HepG2 (cell line): ENCODE results near the gene DPP6. TPM values are rescaled to one million over a fixed set of nuclear protein-coding genes. Genes with fewer than 3 reads are reported as not detected.

Experiments used
- ATAC-seq: fragments of 200-7000 bp; cut with Tn5 transposase; 3 replicates; pipeline ENCODE4 v1.9.1; 2020; ENCODE audit warnings: mild to moderate bottlenecking, moderate library complexity
- BruUV-seq: library from RNA; stranded (reverse); fragments of 400-500 nt; replicated peaks from 2 replicates; lab custom pipeline; 2021; lab: Mats Ljungman, UMichigan
- CTCF ChIA-PET: fragments of 300-600 bp; formaldehyde crosslinking; extraction: SDS; loops from one replicate; lab custom pipeline; 2021; ENCODE audit warnings: low total read pairs, inconsistent platforms, low intra/inter-chr PET ratio; lab: Yijun Ruan, JAX
- POLR2A ChIA-PET: fragments of 350-600 bp; sonication (Branson Sonifier 250); formaldehyde crosslinking; loops from one replicate; lab custom pipeline; 2020; ENCODE audit warnings: antibody characterized with exemption, inconsistent platforms; lab: Yijun Ruan, JAX
- DNase-seq: peaks from one replicate; pipeline ENCODE4 v3.0.0-alpha.2; 2015; ENCODE audit warnings: low spot score
- FAIRE-seq: peaks from 3 replicates; lab custom pipeline; 2011; peaks lifted over from hg19 to GRCh38; lab: Jason Lieb, UNC
- H2AFZ ChIP-seq: one replicate; pipeline ENCODE4 v1.6.1; 2011; ENCODE audit warnings: low read length, inconsistent platforms
- H3K27ac ChIP-seq: fragments of 300-600 bp; 3 replicates; pipeline ENCODE4 v1.8.0; 2011; ENCODE audit warnings: mixed run types, mild to moderate bottlenecking, mixed read lengths, low read length, inconsistent platforms; ENCODE audit not compliant: insufficient read depth; ENCODE audit errors: extremely low read length
- H3K27me3 ChIP-seq, 2 experiments: fragments of 200-600 bp in 1 of 2; 2 replicates in 1 of 2; 3 replicates in 1 of 2; pipeline versions ENCODE4 v1.6.0 to v1.8.0; 2011; ENCODE audit warnings: low read length in 2 of 2, mild to moderate bottlenecking in 2 of 2, moderate library complexity in 2 of 2, inconsistent platforms in 1 of 2; ENCODE audit not compliant: insufficient read depth in 2 of 2, control insufficient read depth in 1 of 2
- H3K36me3 ChIP-seq, 2 experiments: fragments of 200-600 bp in 1 of 2; replicated peaks in 1 of 2; 2 replicates in 1 of 2; 3 replicates in 1 of 2; pipeline versions ENCODE4 v1.5.1 to v1.8.0; 2011; ENCODE audit warnings: low read length in 2 of 2, inconsistent platforms in 1 of 2; ENCODE audit not compliant: insufficient read depth in 2 of 2, control insufficient read depth in 1 of 2
- H3K4me1 ChIP-seq: 2 replicates; pipeline ENCODE4 v1.5.1; 2012; ENCODE audit warnings: low read length, inconsistent platforms; ENCODE audit not compliant: insufficient read depth
- H3K4me2 ChIP-seq: 2 replicates; pipeline ENCODE4 v1.6.0; 2011; ENCODE audit warnings: low read depth, low read length, inconsistent platforms
- H3K4me3 ChIP-seq, 3 experiments: fragments of 200-600 bp in 1 of 3; sonication (generic), shearing (Covaris generic) in 1 of 3; replicated peaks in 1 of 3; 2 replicates each; pipeline ENCODE4 v1.5.1; 2011 to 2016; ENCODE audit warnings: low read length in 3 of 3, inconsistent platforms in 2 of 3, low read depth in 2 of 3, mild to moderate bottlenecking in 2 of 3, control low read depth in 1 of 3, mixed read lengths in 1 of 3; ENCODE audit not compliant: insufficient read depth in 1 of 3
- H3K79me2 ChIP-seq: one replicate; pipeline ENCODE4 v1.6.1; 2011; ENCODE audit warnings: low read length, inconsistent platforms; ENCODE audit not compliant: insufficient read depth
- H3K9ac ChIP-seq: 2 replicates; pipeline ENCODE4 v1.6.0; 2011; ENCODE audit warnings: mild to moderate bottlenecking, low read depth, low read length, inconsistent platforms; ENCODE audit not compliant: insufficient read depth
- H3K9me3 ChIP-seq: 2 replicates; pipeline ENCODE4 v1.5.1; 2012; ENCODE audit warnings: mild to moderate bottlenecking, low read length
- H4K20me1 ChIP-seq: 2 replicates; pipeline ENCODE4 v1.6.0; 2011; ENCODE audit warnings: inconsistent platforms, mild to moderate bottlenecking, low read length, moderate library complexity; ENCODE audit not compliant: insufficient read depth
- ATF2 ChIP-seq: sonication (generic); formaldehyde crosslinking; IDR thresholded peaks from 2 replicates; pipeline ENCODE4 v1.4.0; 2020; ENCODE audit warnings: missing genetic modification reagents
- ATF3 ChIP-seq: sonication (generic); formaldehyde crosslinking; IDR thresholded peaks from 2 replicates; pipeline ENCODE4 v1.4.0; 2020; ENCODE audit warnings: missing genetic modification reagents
- DDIT3 ChIP-seq: sonication (generic); formaldehyde crosslinking; IDR thresholded peaks from 2 replicates; pipeline ENCODE4 v1.4.0; 2020; ENCODE audit warnings: mild to moderate bottlenecking, missing genetic modification reagents
- GPBP1L1 ChIP-seq: sonication (generic); formaldehyde crosslinking; IDR thresholded peaks from 2 replicates; pipeline ENCODE4 v1.5.0; 2020; ENCODE audit warnings: mild to moderate bottlenecking, missing genetic modification reagents
- KDM6A ChIP-seq: IDR thresholded peaks from 2 replicates; pipeline ENCODE4 v1.6.1; 2016; ENCODE audit warnings: low read depth
- MAF1 ChIP-seq: sonication (generic); formaldehyde crosslinking; IDR thresholded peaks from 2 replicates; pipeline ENCODE4 v1.5.0; 2020; ENCODE audit warnings: missing genetic modification reagents, borderline replicate concordance
- NFRKB ChIP-seq: fragments of 450-650 bp; IDR thresholded peaks from 2 replicates; pipeline ENCODE4 v1.6.1; 2017
- RNF2 ChIP-seq: fragments of 450-650 bp; conservative IDR thresholded peaks from 2 replicates; pipeline ENCODE4 v1.6.1; 2016; ENCODE audit warnings: low read depth
- TRIM24 ChIP-seq: sonication (generic); formaldehyde crosslinking; IDR thresholded peaks from 2 replicates; pipeline ENCODE4 v1.8.0; 2022; ENCODE audit warnings: mild to moderate bottlenecking, missing genetic modification reagents
- ZBTB7A ChIP-seq: sonication (generic); formaldehyde crosslinking; IDR thresholded peaks from 2 replicates; pipeline ENCODE4 v1.8.0; 2022; ENCODE audit warnings: mild to moderate bottlenecking, missing genetic modification reagents
- ZMYM2 ChIP-seq: sonication (generic); formaldehyde crosslinking; IDR thresholded peaks from 2 replicates; pipeline ENCODE4 v1.8.0; 2022; ENCODE audit warnings: mild to moderate bottlenecking, missing genetic modification reagents
- ZNF326 ChIP-seq: sonication (generic); formaldehyde crosslinking; IDR thresholded peaks from 2 replicates; pipeline ENCODE4 v1.4.0; 2020; ENCODE audit warnings: missing genetic modification reagents, borderline replicate concordance
- ZNF331 ChIP-seq: sonication (generic); formaldehyde crosslinking; IDR thresholded peaks from 2 replicates; pipeline ENCODE4 v1.4.0; 2020; ENCODE audit warnings: missing genetic modification reagents
- ZNF383 ChIP-seq: sonication (generic); formaldehyde crosslinking; IDR thresholded peaks from 2 replicates; pipeline ENCODE4 v1.4.0; 2020; ENCODE audit warnings: missing genetic modification reagents, mild to moderate bottlenecking, borderline replicate concordance
- WGBS: methylation state at CpG from one replicate; pipeline ENCODE4 v1.1.6; 2017; ENCODE audit warnings: low lambda C conversion rate; 5-methylcytosine and 5-hydroxymethylcytosine counted together
- in situ Hi-C: cut with HindIII; loops from 2 replicates; pipeline ENCODE4 v1.10.0; 2017; ENCODE audit warnings: low pct_unique_long_range_greater_than_20kb; ENCODE audit not compliant: extremely low pct_ligation_motif_present
- intact Hi-C: fragments of 100-400 bp; cut with micrococcal nuclease; formaldehyde crosslinking; loops from one replicate; pipeline ENCODE4 v1.10.0; 2022; ENCODE audit not compliant: unreplicated experiment
- polyA plus RNA-seq, 8 experiments: library from polyadenylated mRNA; depleted of rRNA in 3 of 8; stranded (reverse) in 7 of 8; unstranded in 1 of 8; fragments of >200 nt; fragmentation: Illumina TruSeq in 4 of 8; extraction: Trizol in 4 of 8; gene quantifications; 2 replicates each; pipeline versions ENCODE4 v1.2.1 to v1.2.3, GENCODE V29; 2011 to 2016; ENCODE audit warnings: low read depth in 4 of 8, missing spikeins in 1 of 8, mixed read lengths in 1 of 8; ENCODE audit not compliant: insufficient read depth in 1 of 8
- total RNA-seq, 5 experiments: library from RNA; depleted of rRNA; stranded (reverse); fragments of >200 nt; fragmentation: Illumina TruSeq; extraction: Trizol; gene quantifications; 2 replicates each; pipeline ENCODE4 v1.2.3, GENCODE V29; 2016; ENCODE audit warnings: low read depth in 1 of 5

Gene DPP6
- total and polyA plus RNA-seq, 2 of the 13 experiments (the other 11 are each of a cell fraction or from before 2014, with no cell fraction given), result not detected

GRCh38 chr7:154899862-154900261 is 847.7 kb downstream of the DPP6 start:
- H3K4me2 ChIP-seq, result no peak overlapping the region
- H3K4me3 ChIP-seq, result no peak overlapping the region
- TF ChIP-seq GPBP1L1 (CRISPR knock-in tag) (no peak), ZNF326 (CRISPR knock-in tag) (no peak), RNF2 (no peak), MAF1 (no peak), ZMYM2 (CRISPR knock-in tag) (no peak), ATF3 (CRISPR knock-in tag) (no peak), NFRKB (no peak), ATF2 (CRISPR knock-in tag) (no peak), ZBTB7A (CRISPR knock-in tag) (no peak), DDIT3 (CRISPR knock-in tag) (no peak), KDM6A (no peak), ZNF383 (CRISPR knock-in tag) (no peak), TRIM24 (CRISPR knock-in tag) (no peak), ZNF331 (CRISPR knock-in tag) (no peak)
- H3K27ac ChIP-seq, result no peak overlapping the region
- peaks cover 0 to 55% of the 10 kb centered on the region in 2 experiments for H3K27me3 ChIP-seq
- no peaks in the 10 kb centered on the region for H3K36me3 ChIP-seq
- no peaks in the 10 kb centered on the region for H3K9me3 ChIP-seq
- no peak overlapping the region for H3K9ac ChIP-seq
- H4K20me1 ChIP-seq, result no peaks in the 10 kb centered on the region
- peaks cover 12% of the 10 kb centered on the region for H3K4me1 ChIP-seq
- H3K79me2 ChIP-seq, result no peaks in the 10 kb centered on the region
- ATAC-seq (no peak), DNase-seq (no peak), FAIRE-seq (no peak)
- CTCF ChIA-PET, result no interaction called here
- intact Hi-C loops, result no loop called here
- in situ Hi-C loops, result no loop called here
- 14% methylated on average over 5 of the region's 5 CpGs for whole genome bisulfite sequencing
- BruUV-seq, result no TSS peak
- H2AFZ ChIP-seq, result no peak overlapping the region
- POLR2A ChIA-PET, result no interaction called here
